ENCODE results near the gene NFIB. TPM values are rescaled to one million over a fixed set of nuclear protein-coding genes. Genes with fewer than 3 reads are reported as not detected.

The NFIB gene
- total RNA-seq = not detected

GRCh38 chr9:14313951-14314423, at the start of gene NFIB:
Gene NFIB, minus strand, starts transcription at chr9:14314141. Its CDS starts 630 bp downstream, at chr9:14313511.
- Mint-ChIP-seq H3K36me3 (peaks cover 15 to 24% of the 10 kb centered on the region in 2 donors), H3K27ac (peak within 1 kb of the TSS in 1 of 2 donors; percentile 53), H3K9me3 (no peaks in the 10 kb centered on the region)
- no peak for ATAC-seq
- DNase-seq (ENCODE audit: low spot score in 2 of 2) = no peak

GRCh38 chr9:14362175-14362574, 48.2 kb upstream of the NFIB start:
- H3K36me3 Mint-ChIP-seq = no peaks in the 10 kb centered on the region
- no peak overlapping the region for H3K27ac Mint-ChIP-seq
- H3K9me3 Mint-ChIP-seq = peaks cover 4% of the 10 kb centered on the region in 2 donors
- DNase-seq (ENCODE audit: low spot score in 2 of 2) (no peak), ATAC-seq (no peak)

GRCh38 chr9:14361074-14361473, 47.1 kb upstream of the NFIB start:
- no peaks in the 10 kb centered on the region for H3K9me3 Mint-ChIP-seq
- no peaks in the 10 kb centered on the region for H3K36me3 Mint-ChIP-seq
- no peak overlapping the region for H3K27ac Mint-ChIP-seq
- ATAC-seq (no peak), DNase-seq (ENCODE audit: low spot score in 2 of 2) (no peak)

GRCh38 chr9:14358523-14358922, 44.6 kb upstream of the NFIB start:
- ATAC-seq = no peak
- Mint-ChIP-seq H3K9me3 (no peaks in the 10 kb centered on the region), H3K36me3 (no peaks in the 10 kb centered on the region), H3K27ac (no peak overlapping the region)
- no peak for DNase-seq (ENCODE audit: low spot score in 2 of 2)

GRCh38 chr9:14356351-14357265, 42.7 kb upstream of the NFIB start:
- DNase-seq (ENCODE audit: low spot score in 2 of 2) (no peak), ATAC-seq (no peak)
- no peaks in the 10 kb centered on the region for H3K36me3 Mint-ChIP-seq

GRCh38 chr9:14354201-14354600, 40.3 kb upstream of the NFIB start:
- Mint-ChIP-seq H3K27ac (no peak overlapping the region), H3K36me3 (peaks cover 0 to 6% of the 10 kb centered on the region in 2 donors), H3K9me3 (no peaks in the 10 kb centered on the region)
- ATAC-seq (no peak), DNase-seq (ENCODE audit: low spot score in 2 of 2) (no peak)

More at GRCh38 chr9:14356351-14357265, 42.7 kb upstream of the NFIB start:
- Mint-ChIP-seq H3K27ac (no peak overlapping the region), H3K9me3 (no peaks in the 10 kb centered on the region)

GRCh38 chr9:14353222-14354056, 39.5 kb upstream of the NFIB start:
- DNase-seq (ENCODE audit: low spot score in 2 of 2) (peak; percentile 62 to 88), ATAC-seq (peak; percentile 59 to 90)
- Mint-ChIP-seq H3K36me3 (peaks cover 0 to 7% of the 10 kb centered on the region in 2 donors), H3K9me3 (no peaks in the 10 kb centered on the region), H3K27ac (no peak overlapping the region)

GRCh38 chr9:14352503-14352902, 38.6 kb upstream of the NFIB start:
- Mint-ChIP-seq H3K27ac (no peak overlapping the region), H3K9me3 (no peaks in the 10 kb centered on the region), H3K36me3 (peaks cover 0 to 15% of the 10 kb centered on the region in 2 donors)
- DNase-seq (ENCODE audit: low spot score in 2 of 2) (no peak), ATAC-seq (no peak)

GRCh38 chr9:14351221-14351836, 37.4 kb upstream of the NFIB start:
- Mint-ChIP-seq H3K36me3 (peaks cover 0 to 15% of the 10 kb centered on the region in 2 donors), H3K9me3 (no peaks in the 10 kb centered on the region), H3K27ac (no peak overlapping the region)
- DNase-seq (ENCODE audit: low spot score in 2 of 2) (no peak), ATAC-seq (no peak)

GRCh38 chr9:14350754-14351153, 36.8 kb upstream of the NFIB start:
- ATAC-seq (no peak), DNase-seq (ENCODE audit: low spot score in 2 of 2) (no peak)
- Mint-ChIP-seq H3K27ac (no peak overlapping the region), H3K36me3 (peaks cover 0 to 15% of the 10 kb centered on the region in 2 donors), H3K9me3 (no peaks in the 10 kb centered on the region)

- Mint-ChIP-seq H3K27ac (no peak overlapping the region), H3K36me3 (peaks cover 0 to 15% of the 10 kb centered on the region in 2 donors), H3K9me3 (no peaks in the 10 kb centered on the region)
- ATAC-seq (no peak), DNase-seq (ENCODE audit: low spot score in 2 of 2) (no peak)
Observed at GRCh38 chr9:14350349-14350728, 36.4 kb upstream of the NFIB start.

- ATAC-seq (no peak), DNase-seq (ENCODE audit: low spot score in 2 of 2) (no peak)
- H3K27ac Mint-ChIP-seq = no peak overlapping the region
- peaks cover 0 to 15% of the 10 kb centered on the region in 2 donors for H3K36me3 Mint-ChIP-seq
- no peaks in the 10 kb centered on the region for H3K9me3 Mint-ChIP-seq
Observed at GRCh38 chr9:14349447-14350348, 35.8 kb upstream of the NFIB start.

- H3K36me3 Mint-ChIP-seq = peaks cover 0 to 15% of the 10 kb centered on the region in 2 donors
- no peak for DNase-seq (ENCODE audit: low spot score in 2 of 2)
- no peaks in the 10 kb centered on the region for H3K9me3 Mint-ChIP-seq
- no peak for ATAC-seq
- H3K27ac Mint-ChIP-seq = peak overlapping the region in 1 of 2 donors; percentile 84
Observed at GRCh38 chr9:14349146-14349446, 35.2 kb upstream of the NFIB start.

GRCh38 chr9:14348373-14349145, 34.6 kb upstream of the NFIB start:
- no peak for DNase-seq (ENCODE audit: low spot score in 2 of 2)
- Mint-ChIP-seq H3K9me3 (no peaks in the 10 kb centered on the region), H3K27ac (peak overlapping the region in 1 of 2 donors; percentile 84), H3K36me3 (peaks cover 0 to 15% of the 10 kb centered on the region in 2 donors)
- ATAC-seq = no peak

GRCh38 chr9:14348123-14348372, 34.1 kb upstream of the NFIB start:
- no peaks in the 10 kb centered on the region for H3K9me3 Mint-ChIP-seq
- DNase-seq (ENCODE audit: low spot score in 2 of 2) = no peak
- H3K36me3 Mint-ChIP-seq = peaks cover 0 to 15% of the 10 kb centered on the region in 2 donors
- peak overlapping the region in 1 of 2 donors; percentile 50 for H3K27ac Mint-ChIP-seq
- ATAC-seq = no peak
